Fibroblast of mammary gland (primary cell): ENCODE results near the gene TIFAB.
A peak's percentile ranks its signal among the peaks of the same experiment; 100 is the strongest.

Source experiments
- DNase-seq: peaks from one replicate; pipeline ENCODE4 v3.0.0-alpha.2; 2010; ENCODE audit warnings: low read depth
- H3K4me3 ChIP-seq: 2 replicates; pipeline ENCODE4 v1.5.1; 2011; ENCODE audit warnings: low read depth, mild to moderate bottlenecking, low read length, moderate library complexity; ENCODE audit not compliant: control insufficient read depth
- TF ChIP-seq, protein P1 (sequence below): conservative IDR thresholded peaks from 2 replicates; pipeline ENCODE4 v1.5.1; 2011; ENCODE audit warnings: low read depth, low read length, inconsistent platforms; ENCODE audit not compliant: control insufficient read depth, insufficient read depth

Gene TIFAB

GRCh38 chr5:135458356-135458755 is 6.2 kb upstream of the TIFAB start:
- DNase-seq = no peak
- TF ChIP-seq, protein P1, sequence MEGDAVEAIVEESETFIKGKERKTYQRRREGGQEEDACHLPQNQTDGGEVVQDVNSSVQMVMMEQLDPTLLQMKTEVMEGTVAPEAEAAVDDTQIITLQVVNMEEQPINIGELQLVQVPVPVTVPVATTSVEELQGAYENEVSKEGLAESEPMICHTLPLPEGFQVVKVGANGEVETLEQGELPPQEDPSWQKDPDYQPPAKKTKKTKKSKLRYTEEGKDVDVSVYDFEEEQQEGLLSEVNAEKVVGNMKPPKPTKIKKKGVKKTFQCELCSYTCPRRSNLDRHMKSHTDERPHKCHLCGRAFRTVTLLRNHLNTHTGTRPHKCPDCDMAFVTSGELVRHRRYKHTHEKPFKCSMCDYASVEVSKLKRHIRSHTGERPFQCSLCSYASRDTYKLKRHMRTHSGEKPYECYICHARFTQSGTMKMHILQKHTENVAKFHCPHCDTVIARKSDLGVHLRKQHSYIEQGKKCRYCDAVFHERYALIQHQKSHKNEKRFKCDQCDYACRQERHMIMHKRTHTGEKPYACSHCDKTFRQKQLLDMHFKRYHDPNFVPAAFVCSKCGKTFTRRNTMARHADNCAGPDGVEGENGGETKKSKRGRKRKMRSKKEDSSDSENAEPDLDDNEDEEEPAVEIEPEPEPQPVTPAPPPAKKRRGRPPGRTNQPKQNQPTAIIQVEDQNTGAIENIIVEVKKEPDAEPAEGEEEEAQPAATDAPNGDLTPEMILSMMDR = no peak
- H3K4me3 ChIP-seq = no peak overlapping the region

DNA sequence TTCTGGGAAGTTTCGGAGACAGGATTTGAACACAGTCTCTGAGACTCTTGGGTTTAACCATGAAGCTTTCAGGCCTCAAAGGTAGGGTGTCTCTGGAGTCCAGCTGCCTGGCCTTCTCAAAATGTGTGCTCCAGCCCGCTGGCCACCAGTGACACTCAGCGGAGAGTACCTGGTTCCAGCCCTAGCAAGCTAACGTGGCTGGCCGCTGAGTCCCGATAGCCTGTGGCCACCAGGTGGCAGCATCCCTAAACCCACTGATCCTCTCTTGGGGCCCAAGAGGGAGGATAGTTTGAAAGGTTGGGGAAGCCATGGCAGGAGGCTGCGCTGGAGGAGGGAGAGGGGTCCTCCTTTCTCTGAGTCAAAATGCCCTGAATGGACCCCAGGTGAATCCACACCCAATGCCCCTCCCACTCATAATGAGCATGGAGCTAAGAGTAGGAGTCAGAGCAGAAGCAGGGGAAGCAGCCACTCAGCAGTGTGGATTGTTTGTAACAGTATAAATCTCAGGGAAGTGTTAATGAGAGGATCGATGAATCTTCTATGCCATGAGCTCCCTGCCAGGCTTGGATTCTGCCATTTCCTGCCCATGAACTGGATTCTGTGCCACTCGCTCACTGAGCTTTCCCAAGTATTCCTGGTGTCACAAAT is 5.4 kb upstream of the TIFAB start:
- TF ChIP-seq, protein P1 = peak; percentile 86
- peak; percentile 58 for DNase-seq
- no peak overlapping the region for H3K4me3 ChIP-seq

DNA sequence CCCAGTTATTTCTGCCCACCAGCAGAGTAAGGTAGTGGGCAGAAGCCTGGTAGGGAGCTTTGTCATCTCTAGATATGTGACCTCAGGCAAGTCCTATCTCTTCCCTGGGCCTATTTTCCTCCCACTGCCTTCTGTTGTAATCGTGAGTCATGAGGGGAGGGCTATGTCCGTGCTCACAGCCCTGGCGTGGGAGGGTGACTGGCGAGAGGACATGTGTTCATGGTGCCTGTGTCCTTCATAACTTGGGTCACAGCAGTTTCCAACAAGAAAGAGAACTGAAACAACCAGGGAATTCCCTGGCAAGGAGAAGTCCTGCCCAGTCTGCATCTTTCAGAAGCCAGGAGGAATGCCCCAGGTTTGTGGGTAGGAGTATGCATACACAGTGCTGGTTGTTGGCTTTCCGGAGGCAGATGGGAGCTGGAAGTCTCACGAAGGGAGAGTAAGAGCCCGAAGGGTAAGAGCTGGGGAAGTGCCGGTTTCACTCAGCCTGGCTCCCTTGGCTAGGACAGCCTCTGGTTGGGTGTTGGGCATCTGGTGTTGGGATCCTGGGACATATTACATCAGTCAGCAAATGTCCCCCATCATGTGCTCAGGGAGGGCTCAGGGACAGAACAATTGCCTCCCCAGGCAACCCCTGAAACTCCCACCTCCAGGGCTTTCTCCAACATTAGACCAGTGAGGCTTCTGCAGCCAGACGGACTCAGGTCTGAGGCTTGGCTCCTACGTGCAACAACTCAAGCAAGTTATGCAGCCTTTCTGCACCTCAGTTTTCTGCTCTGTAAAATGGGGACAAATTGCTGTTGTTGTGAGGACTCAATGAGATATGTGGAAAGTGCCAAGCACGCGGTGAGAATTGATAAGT is 4.3 kb upstream of the TIFAB start:
- no peak overlapping the region for H3K4me3 ChIP-seq
- TF ChIP-seq, protein P1 = no peak
- DNase-seq = peak; percentile 84

DNA sequence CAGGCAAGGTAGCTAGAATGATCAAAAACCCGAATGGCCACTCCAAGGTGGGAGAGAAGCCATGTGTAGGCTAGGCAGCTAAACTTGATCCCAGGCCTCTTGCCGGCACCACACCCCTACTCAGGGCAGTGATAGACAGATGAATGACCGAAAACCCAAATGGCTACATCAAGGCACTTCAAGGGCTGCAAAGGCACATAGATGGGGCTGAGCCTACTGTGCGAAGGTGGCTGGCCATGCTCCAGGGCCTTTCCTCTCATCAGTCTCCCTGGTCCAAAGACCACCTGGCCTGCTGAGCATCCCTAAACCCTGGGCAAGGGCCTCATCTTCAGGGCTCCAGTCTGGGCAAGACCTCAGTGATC is 3.7 kb upstream of the TIFAB start:
- no peak for DNase-seq
- no peak overlapping the region for H3K4me3 ChIP-seq
- TF ChIP-seq, protein P1 = no peak

GRCh38 chr5:135454946-135455345 is 2.8 kb upstream of the TIFAB start:
- TF ChIP-seq, protein P1 = no peak
- DNase-seq = no peak
- H3K4me3 ChIP-seq = no peak overlapping the region

GRCh38 chr5:135453613-135454012 is 1.5 kb upstream of the TIFAB start:
- no peak overlapping the region for H3K4me3 ChIP-seq
- DNase-seq = no peak
- TF ChIP-seq, protein P1 = no peak
